Thyroid gland (tissue), 4 donors: ENCODE data around the gene LECT2. TPM values are rescaled to one million over a fixed set of nuclear protein-coding genes. Genes with fewer than 3 reads are reported as not detected.

Experiments used
- DNase-seq, 2 donors: peaks; one replicate each; pipeline ENCODE4 v3.0.0-alpha.2; 2019
- H3K27ac ChIP-seq, 3 donors: fragments of 200-600 bp; sonication (generic); 1 replicate in 2 of 3; 2 replicates in 1 of 3; pipeline ENCODE4 v1.5.1; 2016 to 2019; ENCODE audit warnings: mild to moderate bottlenecking in 1 of 3, moderate library complexity in 1 of 3
- H3K27me3 ChIP-seq: fragments of 200-600 bp; sonication (generic); one replicate; pipeline ENCODE4 v1.5.1; 2019
- H3K36me3 ChIP-seq, 2 donors: fragments of 200-600 bp; sonication (generic); one replicate each; pipeline ENCODE4 v1.5.1; 2016 to 2019
- H3K4me1 ChIP-seq, 2 donors: fragments of 200-600 bp; sonication (generic); one replicate each; pipeline ENCODE4 v1.5.1; 2017 to 2019
- H3K4me3 ChIP-seq, 3 donors: fragments of 200-600 bp; sonication (generic); replicated peaks in 1 of 3; 1 replicate in 2 of 3; 2 replicates in 1 of 3; pipeline ENCODE4 v1.5.1; 2016; ENCODE audit warnings: mild to moderate bottlenecking in 1 of 3
- H3K9me3 ChIP-seq: fragments of 200-600 bp; sonication (generic); one replicate; pipeline ENCODE4 v1.5.1; 2017
- CTCF ChIP-seq, 6 experiments: fragments of 200-600 bp in 3 of 6; fragments of 450-650 bp in 3 of 6; sonication (generic) in 3 of 6; IDR thresholded peaks; one replicate each; pipeline ENCODE4 v1.5.1; 2016 to 2019; ENCODE audit warnings: antibody characterized with exemption in 6 of 6, mild to moderate bottlenecking in 2 of 6, inconsistent platforms in 1 of 6, moderate library complexity in 1 of 6
- POLR2A ChIP-seq, 2 donors: fragments of 450-650 bp; IDR thresholded peaks; one replicate each; pipeline ENCODE4 v1.6.1; 2017; ENCODE audit warnings: antibody characterized with exemption in 2 of 2, mild to moderate bottlenecking in 2 of 2, moderate library complexity in 1 of 2
- WGBS, 2 donors: methylation state at CpG; one replicate each; pipeline ENCODE4 v1.1.5; 2017; 5-methylcytosine and 5-hydroxymethylcytosine counted together
- intact Hi-C: fragments of 100-400 bp; cut with DNase I; formaldehyde crosslinking; loops from one replicate; pipeline ENCODE4 v1.15.1; 2023
- total RNA-seq, 4 donors: library from RNA; depleted of rRNA; stranded (reverse); fragments of >200 nt; gene quantifications; one replicate each; pipeline ENCODE4 v1.2.3, GENCODE V29; 2016

The LECT2 gene
- total RNA-seq, 4 donors from 2014 or later, result not detected

- 35 to 41% methylated on average over 3 of the region's 3 CpGs for WGBS, 2 donors
- Histone ChIP-seq H3K9me3 (no peaks in the 10 kb centered on the region), H3K27me3 (no peaks in the 10 kb centered on the region), H3K4me3 (no peak overlapping the region), H3K36me3 (no peaks in the 10 kb centered on the region), H3K4me1 (peaks cover 0 to 7% of the 10 kb centered on the region in 2 donors), H3K27ac (no peak overlapping the region)
- intact Hi-C loops, result no loop called here
- no peak for DNase-seq
- TF ChIP-seq POLR2A (IDR thresholded peaks at IDR 0.05) (no peak), CTCF (IDR thresholded peaks at IDR 0.05) (no peak)
Measured at GRCh38 chr5:135934939-135935338, 19.8 kb downstream of the LECT2 start.

- Histone ChIP-seq H3K36me3 (no peaks in the 10 kb centered on the region), H3K4me1 (peaks cover 0 to 10% of the 10 kb centered on the region in 2 donors), H3K4me3 (no peak overlapping the region), H3K27me3 (no peaks in the 10 kb centered on the region), H3K9me3 (no peaks in the 10 kb centered on the region), H3K27ac (no peak overlapping the region)
- 46 to 48% methylated on average over 18 of the region's 18 CpGs for WGBS, 2 donors
- no peak for DNase-seq
- intact Hi-C loops, result no loop called here
- TF ChIP-seq POLR2A (IDR thresholded peaks at IDR 0.05) (no peak), CTCF (IDR thresholded peaks at IDR 0.05) (no peak)
Measured at GRCh38 chr5:135930949-135931295, 23.9 kb downstream of the LECT2 start.

- WGBS, 2 donors, result 6 to 10% methylated on average over 8 to 34 of the region's 99 CpGs
- TF ChIP-seq CTCF (IDR thresholded peaks at IDR 0.05) (peak in 1 of 6 experiments; percentile 8), POLR2A (IDR thresholded peaks at IDR 0.05) (no peak)
- peak overlapping the region in 1 of 3 donors; percentile 15 for H3K4me3 ChIP-seq
Measured at GRCh38 chr5:135930029-135930948, 24.5 kb downstream of the LECT2 start.

GRCh38 chr5:135921388-135921787 is 33.4 kb downstream of the LECT2 start:
- H3K36me3 ChIP-seq, result no peaks in the 10 kb centered on the region
- H3K9me3 ChIP-seq, result no peaks in the 10 kb centered on the region
- 80 to 83% methylated on average over 1 of the region's 1 CpG for WGBS, 2 donors
- H3K27ac ChIP-seq, result no peak overlapping the region
- intact Hi-C loops, result no loop called here
- H3K4me3 ChIP-seq, result no peak overlapping the region
- no peaks in the 10 kb centered on the region for H3K4me1 ChIP-seq
- TF ChIP-seq CTCF (IDR thresholded peaks at IDR 0.05) (no peak), POLR2A (IDR thresholded peaks at IDR 0.05) (no peak)
- no peaks in the 10 kb centered on the region for H3K27me3 ChIP-seq
- DNase-seq, result no peak

More at GRCh38 chr5:135930029-135930948, 24.5 kb downstream of the LECT2 start:
- no peaks in the 10 kb centered on the region for H3K9me3 ChIP-seq
- intact Hi-C loops, result no loop called here
- no peaks in the 10 kb centered on the region for H3K36me3 ChIP-seq
- DNase-seq, result peak; percentile 4 to 7
- H3K27me3 ChIP-seq, result no peaks in the 10 kb centered on the region
- H3K4me1 ChIP-seq, result peaks cover 0 to 10% of the 10 kb centered on the region in 2 donors
- H3K27ac ChIP-seq, result no peak overlapping the region

- Histone ChIP-seq H3K4me3 (no peak overlapping the region), H3K27me3 (no peaks in the 10 kb centered on the region), H3K27ac (no peak overlapping the region), H3K36me3 (no peaks in the 10 kb centered on the region), H3K9me3 (no peaks in the 10 kb centered on the region), H3K4me1 (no peaks in the 10 kb centered on the region)
- intact Hi-C loops, result no loop called here
- DNase-seq, result no peak
- TF ChIP-seq POLR2A (IDR thresholded peaks at IDR 0.05) (no peak), CTCF (IDR thresholded peaks at IDR 0.05) (no peak)
- 75 to 81% methylated on average over 3 of the region's 3 CpGs for WGBS, 2 donors
Measured at GRCh38 chr5:135920199-135920598, 34.6 kb downstream of the LECT2 start.
